Measurements from ENCODE around the gene IL9. TPM values are rescaled to one million over a fixed set of nuclear protein-coding genes. Genes with fewer than 3 reads are reported as not detected.
A peak's percentile ranks its signal among the peaks of the same experiment; 100 is the strongest.

IL9 gene
- total RNA-seq, 1 donor: not detected

DNA sequence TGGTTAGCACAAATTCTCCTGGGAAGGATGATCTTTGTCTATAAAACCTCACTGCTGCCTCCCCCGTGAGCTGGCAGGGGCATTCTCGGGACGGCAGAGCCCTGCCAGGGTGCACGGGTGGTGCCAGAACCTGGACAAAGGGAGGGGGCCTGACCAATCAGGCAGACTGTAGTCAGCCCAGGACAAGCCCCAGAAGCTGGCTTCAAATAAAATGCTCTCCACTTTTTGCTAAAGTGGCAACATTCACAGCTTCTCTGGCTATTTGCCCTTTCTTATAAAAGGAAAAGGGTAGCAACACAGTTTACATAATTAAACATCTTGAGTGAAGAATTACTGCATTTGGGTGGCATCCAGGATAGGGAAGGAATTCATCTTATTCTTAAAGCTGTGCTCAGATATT is 14.4 kb downstream of the IL9 start:
- no peak for DNase-seq (ENCODE audit: low read depth)
- no peak overlapping the region for H3K4me3 ChIP-seq (ENCODE audit: low read depth, low read length)
- TF ChIP-seq, protein P1, sequence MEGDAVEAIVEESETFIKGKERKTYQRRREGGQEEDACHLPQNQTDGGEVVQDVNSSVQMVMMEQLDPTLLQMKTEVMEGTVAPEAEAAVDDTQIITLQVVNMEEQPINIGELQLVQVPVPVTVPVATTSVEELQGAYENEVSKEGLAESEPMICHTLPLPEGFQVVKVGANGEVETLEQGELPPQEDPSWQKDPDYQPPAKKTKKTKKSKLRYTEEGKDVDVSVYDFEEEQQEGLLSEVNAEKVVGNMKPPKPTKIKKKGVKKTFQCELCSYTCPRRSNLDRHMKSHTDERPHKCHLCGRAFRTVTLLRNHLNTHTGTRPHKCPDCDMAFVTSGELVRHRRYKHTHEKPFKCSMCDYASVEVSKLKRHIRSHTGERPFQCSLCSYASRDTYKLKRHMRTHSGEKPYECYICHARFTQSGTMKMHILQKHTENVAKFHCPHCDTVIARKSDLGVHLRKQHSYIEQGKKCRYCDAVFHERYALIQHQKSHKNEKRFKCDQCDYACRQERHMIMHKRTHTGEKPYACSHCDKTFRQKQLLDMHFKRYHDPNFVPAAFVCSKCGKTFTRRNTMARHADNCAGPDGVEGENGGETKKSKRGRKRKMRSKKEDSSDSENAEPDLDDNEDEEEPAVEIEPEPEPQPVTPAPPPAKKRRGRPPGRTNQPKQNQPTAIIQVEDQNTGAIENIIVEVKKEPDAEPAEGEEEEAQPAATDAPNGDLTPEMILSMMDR (IDR thresholded peaks at IDR 0.05; ENCODE audit: insufficient read depth, low read length): no peak

DNA sequence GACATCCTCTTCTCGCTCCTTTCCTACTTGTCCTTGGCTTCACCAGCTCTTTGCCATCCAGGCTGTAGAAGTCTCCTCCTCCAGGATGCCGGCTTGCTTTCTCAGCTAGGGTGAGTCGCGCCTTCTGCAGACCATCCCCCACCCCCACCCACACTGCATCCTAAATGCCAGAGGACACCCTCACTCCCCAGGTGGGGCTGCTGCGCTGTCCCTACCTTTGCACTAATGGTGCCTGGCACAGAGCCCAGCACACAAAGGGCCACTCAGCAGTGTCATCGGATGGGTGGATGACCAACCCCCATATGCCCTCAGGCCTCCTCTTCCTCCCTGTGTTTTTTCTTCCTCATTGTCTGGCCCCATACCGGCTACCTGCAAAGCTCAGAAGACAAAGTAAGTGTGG is 14.8 kb downstream of the IL9 start:
- TF ChIP-seq, protein P1 (IDR thresholded peaks at IDR 0.05; ENCODE audit: insufficient read depth, low read length): no peak
- no peak for DNase-seq (ENCODE audit: low read depth)
- no peak overlapping the region for H3K4me3 ChIP-seq (ENCODE audit: low read depth, low read length)

DNA sequence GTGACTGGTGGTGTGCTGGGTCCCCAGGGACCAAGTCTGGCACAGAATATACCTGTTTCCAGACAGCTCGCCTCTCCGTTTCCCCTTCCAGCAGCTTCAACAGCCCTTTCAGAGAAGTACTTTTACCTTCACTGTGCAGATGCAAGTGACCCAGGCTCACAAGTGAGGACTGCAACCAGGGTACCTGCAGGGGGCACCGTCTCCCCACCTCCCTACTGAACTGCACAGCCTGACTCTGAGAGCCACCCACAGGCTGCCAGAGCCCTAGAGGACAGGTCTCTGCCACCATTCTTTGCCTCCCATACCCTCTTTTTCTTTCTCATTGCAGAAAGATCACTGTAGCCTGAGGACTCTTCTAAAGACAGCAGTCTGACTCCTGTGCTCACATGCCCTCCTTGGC is 15.4 kb downstream of the IL9 start:
- no peak overlapping the region for H3K4me3 ChIP-seq (ENCODE audit: low read depth, low read length)

DNA sequence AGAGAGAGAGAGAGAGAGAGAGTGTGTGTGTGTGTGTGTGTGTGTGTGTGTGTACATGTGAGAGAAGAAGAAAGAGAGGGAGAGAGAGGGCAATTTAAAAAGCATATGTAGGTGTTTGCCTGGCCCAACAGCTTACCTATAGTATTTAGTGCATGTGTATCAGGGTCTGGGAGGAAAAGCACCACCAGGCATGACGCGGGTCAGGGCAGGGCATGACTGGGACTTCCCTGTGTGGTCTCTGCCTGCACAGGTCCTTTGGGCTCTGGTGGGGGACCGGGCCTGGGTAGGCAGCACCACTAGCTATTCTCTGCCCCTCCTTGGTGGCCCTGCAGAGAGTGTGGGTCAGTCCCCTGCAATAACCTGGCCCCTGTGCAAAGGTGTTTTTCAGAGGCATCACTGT is 16.1 kb downstream of the IL9 start:
- TF ChIP-seq, protein P1 (IDR thresholded peaks at IDR 0.05; ENCODE audit: insufficient read depth, low read length): no peak
- no peak for DNase-seq (ENCODE audit: low read depth)
- H3K4me3 ChIP-seq (ENCODE audit: low read depth, low read length): no peak overlapping the region

More for the DNA sequence above, 15.4 kb downstream of the IL9 start:
- TF ChIP-seq, protein P1 (IDR thresholded peaks at IDR 0.05; ENCODE audit: insufficient read depth, low read length): peak; percentile 11
- DNase-seq (ENCODE audit: low read depth): no peak

DNA sequence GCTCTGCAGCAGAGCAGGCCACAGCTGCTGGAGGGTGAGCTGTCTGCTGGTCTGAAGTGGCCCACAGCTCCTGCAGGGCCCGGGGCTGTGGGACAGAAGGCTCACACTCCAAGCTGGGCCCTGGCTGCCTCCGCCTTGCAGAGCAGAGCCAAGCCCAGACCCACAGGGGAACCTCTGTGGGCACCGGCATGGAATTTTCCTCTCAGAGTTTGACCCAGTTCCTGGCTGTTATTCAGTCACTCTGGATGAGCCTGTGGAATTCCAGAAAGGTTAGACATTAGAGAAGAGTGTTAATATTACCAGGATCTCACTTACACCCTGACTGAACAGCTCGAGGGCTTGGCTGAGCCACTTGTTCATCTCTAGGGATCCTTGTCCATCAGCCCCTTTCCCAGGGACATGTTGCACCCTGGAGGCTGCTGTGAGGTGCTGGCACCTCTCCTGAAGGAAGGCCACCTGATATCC is 17.5 kb downstream of the IL9 start:
- no peak overlapping the region for H3K4me3 ChIP-seq (ENCODE audit: low read depth, low read length)
- DNase-seq (ENCODE audit: low read depth): no peak
- TF ChIP-seq, protein P1 (IDR thresholded peaks at IDR 0.05; ENCODE audit: insufficient read depth, low read length): no peak

DNA sequence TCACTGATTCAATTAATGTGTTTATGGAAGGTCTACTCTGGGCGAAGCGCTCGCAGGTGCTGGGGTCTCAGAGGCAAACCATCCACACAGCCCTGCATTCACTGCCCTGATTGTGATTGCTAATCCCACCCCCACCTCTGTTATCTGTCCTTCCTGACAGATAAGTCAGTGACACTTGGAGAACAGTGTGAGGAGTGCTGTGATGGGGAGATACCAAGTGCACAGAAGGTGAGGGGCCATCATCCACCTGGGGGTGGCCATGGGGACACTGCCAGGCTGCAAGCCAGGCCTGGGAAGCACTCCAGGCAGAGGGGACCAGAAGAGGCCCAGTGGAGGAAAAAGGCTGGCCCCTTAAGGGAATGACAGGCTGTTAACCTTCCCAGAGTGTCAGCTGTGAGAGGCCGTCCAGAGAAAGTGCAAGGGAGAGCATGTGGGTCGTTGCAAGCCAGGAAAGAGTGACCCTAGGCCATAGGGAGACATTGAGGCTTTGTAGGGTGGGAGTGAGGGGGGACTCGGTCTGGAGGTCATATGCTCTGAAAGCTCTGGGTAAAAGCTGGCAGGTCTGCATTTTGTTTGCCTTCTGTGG is 18.0 kb downstream of the IL9 start:
- no peak for DNase-seq (ENCODE audit: low read depth)
- TF ChIP-seq, protein P1 (IDR thresholded peaks at IDR 0.05; ENCODE audit: insufficient read depth, low read length): no peak
- no peak overlapping the region for H3K4me3 ChIP-seq (ENCODE audit: low read depth, low read length)

DNA sequence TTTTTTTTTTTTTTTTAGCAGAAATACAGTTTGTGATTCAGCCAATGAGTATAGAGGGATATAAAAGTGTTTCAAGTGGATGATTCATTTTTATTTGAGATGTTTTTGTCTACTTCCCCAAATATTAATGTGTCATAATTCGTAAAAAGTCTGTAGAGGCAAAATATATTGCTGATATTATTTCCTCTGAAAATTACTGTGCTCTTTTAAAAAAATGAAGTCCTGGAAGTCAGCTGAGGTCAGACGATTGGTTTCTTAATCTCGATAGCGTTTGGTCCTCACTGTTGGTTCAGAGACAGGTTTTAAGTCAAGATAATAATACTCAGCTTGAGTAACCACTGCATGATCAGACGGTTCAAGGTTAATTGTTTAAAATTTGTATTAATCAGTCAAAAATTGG is 19.5 kb downstream of the IL9 start:
- no peak for DNase-seq (ENCODE audit: low read depth)
- TF ChIP-seq, protein P1 (IDR thresholded peaks at IDR 0.05; ENCODE audit: insufficient read depth, low read length): no peak
- H3K4me3 ChIP-seq (ENCODE audit: low read depth, low read length): no peak overlapping the region
